Measurements from ENCODE around the gene TMEM42. TPM values are rescaled to one million over a fixed set of nuclear protein-coding genes. Genes with fewer than 3 reads are reported as not detected.

Gene TMEM42
- total RNA-seq, 1 experiment from 2014 or later = 15.0 TPM

- CTCF ChIA-PET = no interaction called here
- no peak for ATAC-seq
Measured at GRCh38 chr3:44870375-44871061, 8.8 kb downstream of the TMEM42 start.

More at GRCh38 chr3:44870375-44871061, 8.8 kb downstream of the TMEM42 start:
- peaks cover 11% of the 10 kb centered on the region for H3K9me3 Mint-ChIP-seq
- no peak overlapping the region for H3K4me3 Mint-ChIP-seq
- no peak for DNase-seq (ENCODE audit: low spot score)
- POLR2A ChIA-PET = no interaction called here
- H3K27me3 Mint-ChIP-seq (ENCODE audit: low read depth) = no peaks in the 10 kb centered on the region
- peaks cover 4% of the 10 kb centered on the region; the same call in 1 of the 2 replicates for H3K4me1 Mint-ChIP-seq
- no peak overlapping the region for H3K27ac Mint-ChIP-seq
- H3K36me3 Mint-ChIP-seq = peaks cover 8% of the 10 kb centered on the region; the same call in 1 of the 2 replicates
- TF ChIP-seq RORB (CRISPR knock-in tag; IDR thresholded peaks at IDR 0.05) = no peak
- TF ChIP-seq IRF2 (CRISPR knock-in tag; IDR thresholded peaks at IDR 0.05; ENCODE audit: borderline replicate concordance, low read depth) = no peak
- TF ChIP-seq ZNF396 (CRISPR knock-in tag; IDR thresholded peaks at IDR 0.05; ENCODE audit: borderline replicate concordance) = no peak
- no peak for TF ChIP-seq ZNF263 (CRISPR knock-in tag; IDR thresholded peaks at IDR 0.05; ENCODE audit: low read depth)
- TF ChIP-seq NR2C2 (CRISPR knock-in tag; IDR thresholded peaks at IDR 0.05) = no peak
- TF ChIP-seq ZNF138 (CRISPR knock-in tag; conservative IDR thresholded peaks at IDR 0.05) = no peak
- TF ChIP-seq SMAD3 (CRISPR knock-in tag; IDR thresholded peaks at IDR 0.05; ENCODE audit: borderline replicate concordance) = no peak
- TF ChIP-seq IRF1 (CRISPR knock-in tag; IDR thresholded peaks at IDR 0.05) = no peak
- TF ChIP-seq MYBL2 (CRISPR knock-in tag; IDR thresholded peaks at IDR 0.05) = no peak
- no peak for TF ChIP-seq SP1 (CRISPR knock-in tag; conservative IDR thresholded peaks at IDR 0.05)
- no peak for TF ChIP-seq KAT7 (CRISPR knock-in tag; IDR thresholded peaks at IDR 0.05; ENCODE audit: borderline replicate concordance)
- no peak for TF ChIP-seq TP53 (CRISPR knock-in tag; IDR thresholded peaks at IDR 0.05)
- no peak for TF ChIP-seq ZNF671 (CRISPR knock-in tag; IDR thresholded peaks at IDR 0.05)
- no peak for TF ChIP-seq ZNF512 (CRISPR knock-in tag; IDR thresholded peaks at IDR 0.05; ENCODE audit: borderline replicate concordance)
- no peak for TF ChIP-seq ZSCAN18 (CRISPR knock-in tag; IDR thresholded peaks at IDR 0.05)
- no peak for TF ChIP-seq ZNF532 (CRISPR knock-in tag; IDR thresholded peaks at IDR 0.05; ENCODE audit: borderline replicate concordance)
- no peak for TF ChIP-seq NR1H2 (CRISPR knock-in tag; IDR thresholded peaks at IDR 0.05)
